Right renal pelvis (tissue), 4 donors: Measurements from ENCODE around the gene TLE6. TPM values are rescaled to one million over a fixed set of nuclear protein-coding genes. Genes with fewer than 3 reads are reported as not detected.
"Not testable (repeated sequence)": the region's sequence is repeated elsewhere in the genome, so short reads cannot be mapped to it uniquely, and the experiment has no call there.

Source experiments
- DNase-seq, 4 donors: peaks; one replicate each; pipeline ENCODE4 v3.0.0-alpha.2; 2013; ENCODE audit warnings: low read depth in 4 of 4, low spot score in 3 of 4, missing footprints in 1 of 4
- polyA plus RNA-seq, 4 donors: library from polyadenylated mRNA; unstranded; fragments of 120-200 nt; gene quantifications; one replicate each; pipeline ENCODE4 v1.2.1, GENCODE V29; 2013; ENCODE audit not compliant: insufficient read length in 4 of 4

Gene TLE6
- polyA plus RNA-seq: 10 to 100 TPM in 1 of 4 donors, 1 to 10 TPM in 3; 7.3 to 11.0 (median 8.0) TPM

DNA sequence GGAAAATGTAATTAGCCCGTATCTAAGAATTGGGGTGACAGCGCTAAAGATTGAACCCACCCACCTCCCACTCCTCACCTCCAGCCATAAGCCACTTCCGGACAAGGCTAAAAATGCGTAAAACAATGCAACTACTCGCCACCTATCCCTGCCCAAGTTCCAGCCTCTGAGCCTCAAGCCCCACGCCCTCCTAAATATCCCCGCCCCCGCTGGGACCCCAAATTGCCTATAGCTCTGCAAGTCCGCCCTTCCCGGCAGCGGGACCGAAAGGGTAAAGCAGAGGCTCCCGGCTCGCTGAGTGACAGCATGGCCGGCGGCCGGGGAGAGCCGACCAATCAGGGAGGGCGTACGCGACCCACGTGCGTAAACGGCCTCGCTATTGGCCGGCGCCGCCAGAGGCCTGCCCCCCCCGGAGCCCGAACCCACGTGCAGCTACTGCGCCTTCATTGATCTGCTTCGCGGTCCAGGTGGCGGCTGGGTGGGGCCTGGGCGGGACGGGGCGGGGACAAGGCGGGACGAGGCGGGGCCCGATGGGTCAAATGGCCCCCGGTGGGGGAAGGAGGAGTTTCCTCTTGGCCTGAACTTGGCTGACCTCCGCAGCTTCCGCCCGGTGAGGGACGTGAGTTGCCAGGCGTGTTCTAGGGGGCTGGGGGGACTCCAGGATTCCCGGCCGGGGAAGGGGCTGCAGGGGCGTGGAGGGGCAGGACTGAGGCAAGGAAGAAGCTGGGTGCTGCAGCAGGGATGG, at the start of gene TLE6:
TSS of gene TLE6 (plus strand) at position 564 of the 745 bp plus-strand sequence. CDS start 670 bp downstream, outside the sequence.
- peak; percentile 83 to 87 (median 86) for DNase-seq

DNA sequence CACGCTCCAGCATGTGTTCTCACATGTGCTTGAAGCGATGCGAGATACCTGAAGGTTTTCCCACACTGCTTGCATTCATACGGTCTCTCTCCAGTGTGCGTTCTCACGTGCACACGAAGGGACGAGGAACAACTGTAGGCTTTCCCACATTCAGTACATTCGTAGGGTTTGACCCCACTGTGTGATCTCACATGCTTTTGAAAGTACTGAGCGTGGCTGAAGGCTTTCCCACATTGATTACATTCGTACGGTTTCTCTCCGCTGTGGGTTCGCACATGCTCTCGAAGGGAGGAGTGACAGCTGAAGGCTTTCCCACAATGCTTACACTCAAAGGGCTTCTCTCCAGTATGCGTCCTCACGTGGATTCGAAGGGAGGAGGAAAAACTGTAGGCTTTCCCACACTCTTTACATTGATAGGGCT, 43.9 kb upstream of the TLE6 start:
- no peak for DNase-seq

DNA sequence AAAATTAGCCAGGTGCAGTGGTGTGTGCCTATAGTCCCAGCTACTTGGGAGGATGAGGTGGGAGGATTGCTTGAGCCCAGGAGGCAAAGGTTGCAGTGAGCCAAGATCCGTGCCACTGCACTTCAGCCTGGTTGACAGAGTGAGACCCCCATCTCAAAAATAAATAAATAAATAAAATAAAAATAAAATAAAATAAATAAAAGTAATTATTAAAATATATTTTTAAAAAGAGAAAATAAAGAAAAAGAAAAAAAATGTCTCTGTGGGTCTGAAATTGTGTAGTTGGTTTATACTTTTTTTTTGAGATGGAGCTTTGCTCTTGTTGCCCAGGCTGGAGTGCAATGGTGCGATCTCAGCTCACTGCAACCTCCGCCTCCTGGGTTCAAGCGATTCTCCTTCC, 41.5 kb upstream of the TLE6 start:
- not testable (repeated sequence) for DNase-seq

DNA sequence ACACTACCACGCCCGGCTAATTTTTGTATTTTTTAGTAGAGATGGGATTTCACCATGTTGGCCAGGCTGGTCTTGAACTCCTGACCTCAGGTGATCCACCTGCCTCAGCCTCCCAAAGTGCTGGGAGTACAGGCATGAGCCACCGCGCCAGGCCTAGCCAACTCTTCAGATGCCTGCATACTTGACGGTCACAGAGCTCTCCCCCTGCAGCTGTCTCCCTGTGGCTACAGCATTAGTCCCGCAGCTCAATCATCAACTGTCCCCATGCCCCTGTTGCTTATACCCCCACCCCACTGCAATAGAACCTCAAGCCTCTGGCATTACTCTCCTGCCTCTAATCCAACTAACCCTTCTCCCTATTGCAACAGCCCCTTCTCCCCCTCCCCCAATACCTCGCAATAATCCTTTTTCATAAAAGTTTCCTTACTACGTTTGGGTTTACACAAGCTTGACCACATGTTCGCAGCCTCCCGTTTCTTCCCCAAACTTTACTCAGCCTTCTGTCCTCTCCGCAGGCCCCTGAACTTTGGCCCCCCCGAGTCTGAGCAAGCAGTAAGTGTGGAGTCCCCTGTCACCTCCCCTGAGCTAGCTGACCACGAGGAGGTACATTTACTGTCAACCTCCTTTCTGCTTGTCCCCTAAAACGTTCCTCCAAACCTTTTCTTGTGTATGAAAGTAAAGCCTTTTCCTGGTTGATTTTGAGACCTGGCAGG, 34.3 kb upstream of the TLE6 start:
- no peak for DNase-seq

DNA sequence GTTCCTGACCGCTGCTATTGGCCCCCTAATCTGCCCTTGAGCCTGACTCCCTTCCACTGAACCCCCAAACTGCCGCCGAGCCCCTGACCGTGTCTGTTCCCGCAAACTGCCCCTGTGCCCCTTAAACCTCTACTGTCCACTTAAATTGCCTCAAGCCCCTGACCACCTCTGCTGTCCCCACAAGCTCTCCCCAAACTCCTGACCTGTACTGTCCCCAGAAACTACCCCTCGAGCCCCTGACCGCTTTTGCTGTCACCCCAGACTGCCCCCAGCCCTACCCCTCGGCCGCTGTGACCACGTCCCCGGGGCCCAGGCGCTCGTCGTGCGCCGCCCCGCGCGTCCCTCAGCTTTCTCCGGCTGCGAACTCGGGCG, 33.0 kb upstream of the TLE6 start:
- DNase-seq: no peak

DNA sequence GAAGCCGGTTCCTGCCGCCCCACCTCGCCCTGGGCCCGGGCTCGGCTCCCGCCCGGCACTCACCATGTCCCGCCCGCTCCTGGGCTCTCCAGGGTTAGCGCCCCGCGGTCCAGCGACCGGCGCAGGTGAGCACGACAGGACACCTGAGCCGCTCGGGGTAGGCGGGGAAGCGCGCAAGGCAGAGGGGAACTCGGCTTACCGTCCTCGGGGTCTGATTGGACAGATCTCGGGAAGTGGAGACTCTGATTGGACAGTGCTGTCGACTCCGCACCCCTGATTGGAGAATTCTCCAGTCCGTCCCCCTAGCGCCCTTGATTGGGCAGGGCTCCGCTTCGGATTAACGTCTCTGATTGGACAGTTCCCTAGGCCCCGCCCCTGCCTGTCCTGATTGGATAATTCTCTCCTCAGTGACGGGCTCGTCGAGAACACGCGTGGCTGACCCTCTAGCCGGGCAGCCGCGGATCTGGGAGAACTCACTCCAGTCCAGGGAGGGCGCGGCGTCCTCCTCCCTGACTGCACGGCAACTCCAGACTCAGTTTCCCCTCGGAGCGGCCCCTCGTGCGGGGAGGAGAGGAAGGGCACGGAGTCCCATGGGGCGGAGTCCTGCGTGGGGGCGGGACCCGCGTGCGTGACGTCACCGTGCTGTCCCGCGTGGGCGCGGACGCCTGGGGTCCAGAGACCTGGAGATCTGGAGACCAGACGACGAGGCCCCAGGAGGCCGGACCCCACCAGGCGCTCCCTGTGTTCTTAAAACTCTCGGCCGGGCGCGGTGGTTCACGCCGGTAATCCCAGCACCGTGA, 32.4 kb upstream of the TLE6 start, which contains the start of gene ZNF77:
TSS of gene ZNF77 (minus strand) at position 197 of the 800 bp plus-strand sequence. CDS start at position 66, 131 bp downstream.
- DNase-seq: peak; percentile 99

DNA sequence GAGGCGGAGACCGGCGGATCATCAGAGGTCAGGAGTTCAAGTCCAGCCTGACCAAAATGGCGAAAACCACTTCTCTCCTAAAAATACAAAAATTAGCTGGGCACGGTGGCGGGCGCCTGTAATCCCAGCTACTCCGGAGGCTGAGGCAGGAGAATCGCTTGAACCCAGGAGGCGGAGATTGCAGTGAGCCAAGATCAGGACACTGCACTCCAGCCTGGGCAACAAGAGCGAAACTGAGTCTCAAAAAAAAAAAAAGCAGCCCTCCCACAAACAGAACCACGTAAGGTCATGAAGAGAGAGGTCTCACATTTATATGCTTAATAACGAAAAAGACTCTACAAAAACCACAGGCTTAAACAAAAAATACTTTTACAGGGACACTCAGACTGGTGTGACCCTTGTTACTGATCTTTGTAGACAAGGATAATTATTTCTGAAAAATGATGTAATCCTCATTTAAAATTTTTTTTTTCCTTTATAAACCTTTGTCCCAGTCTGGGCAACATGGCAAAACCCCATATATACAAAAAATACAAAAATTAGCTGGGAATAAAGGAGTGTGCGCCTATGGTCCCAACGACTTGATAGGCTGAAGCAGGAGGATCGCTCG, 31.7 kb upstream of the TLE6 start:
- DNase-seq: no peak

DNA sequence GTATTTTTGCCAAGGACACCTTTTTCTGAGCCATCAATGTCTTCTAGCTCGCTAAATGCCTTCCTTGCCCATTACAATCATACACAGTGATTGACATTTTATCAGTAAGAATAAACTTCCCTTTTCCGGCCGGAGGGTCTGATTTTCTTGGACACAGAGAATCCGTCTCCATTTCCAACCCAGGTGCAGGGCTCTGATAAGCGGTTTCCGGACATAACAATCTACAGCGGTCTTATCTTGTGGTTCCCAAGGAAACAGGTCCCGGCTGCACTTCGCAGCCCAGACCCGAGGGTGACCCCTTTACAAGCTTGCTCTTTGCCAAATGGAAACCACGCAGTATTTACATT, 27.5 kb upstream of the TLE6 start:
- DNase-seq: no peak

DNA sequence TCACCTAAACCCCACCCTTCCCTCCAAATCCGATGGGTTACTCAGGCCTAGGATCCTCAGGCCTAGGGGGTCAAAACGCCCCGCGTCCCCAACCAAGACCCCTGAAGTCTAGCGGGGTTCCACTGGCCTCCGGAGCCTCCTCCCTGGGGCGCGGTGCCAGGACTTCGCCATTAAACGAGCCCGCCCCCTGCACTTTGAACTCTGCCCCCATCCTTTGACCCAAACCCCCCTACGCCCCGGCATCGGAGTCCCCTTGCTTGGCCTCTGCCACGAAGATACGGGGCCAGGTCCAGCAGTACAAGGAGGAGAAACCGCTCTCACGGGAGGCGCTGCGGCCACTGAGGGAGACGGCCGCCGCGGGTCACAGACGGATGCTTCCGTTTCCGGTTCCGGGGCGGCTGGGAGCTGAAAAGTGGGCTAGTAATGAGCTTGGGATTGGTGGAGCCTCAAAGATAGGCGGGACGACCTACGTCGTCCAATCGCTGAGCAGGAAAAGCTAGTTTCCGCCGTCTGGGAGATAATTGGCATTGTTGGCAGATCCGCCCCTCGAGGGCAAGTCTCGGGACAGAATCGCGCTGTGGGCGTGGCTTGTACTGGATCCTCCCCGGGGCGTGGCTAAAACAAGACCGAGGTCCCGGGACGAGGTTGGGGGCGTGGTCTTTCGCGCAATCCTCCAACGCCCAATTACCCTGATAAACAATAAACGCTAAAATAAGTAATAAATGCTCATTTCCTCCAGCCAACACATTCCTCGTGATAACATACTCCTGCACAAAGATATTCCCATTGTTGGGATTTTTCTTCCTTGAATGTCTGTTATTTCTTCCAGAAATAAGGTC, 26.9 kb upstream of the TLE6 start:
- peak; percentile 99 to 100 (median 99) for DNase-seq

DNA sequence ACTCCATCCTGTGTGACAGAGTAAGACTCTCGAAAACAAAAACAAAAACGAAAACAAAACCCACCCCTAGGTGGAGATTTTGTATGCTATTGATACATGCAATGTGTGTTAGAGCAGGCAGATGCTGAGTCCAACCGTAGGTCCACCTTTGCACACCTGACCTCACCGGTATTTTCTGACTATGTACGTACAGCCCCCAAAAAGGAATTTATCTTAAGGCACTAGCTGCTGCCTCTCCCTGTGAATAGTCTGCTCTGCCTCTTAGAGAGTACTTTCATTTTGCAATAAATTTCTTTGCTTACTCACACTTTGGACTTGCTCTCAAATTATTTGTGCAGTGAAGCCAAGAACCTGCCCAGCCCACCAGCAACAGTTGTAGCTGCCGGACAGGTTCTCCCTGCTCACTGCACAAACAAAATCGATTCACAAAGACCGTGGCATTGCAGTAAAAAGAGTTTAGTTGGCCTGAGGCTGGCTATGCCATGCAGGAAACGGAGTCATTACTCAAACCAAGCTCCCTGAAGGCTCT, 24.3 kb upstream of the TLE6 start:
- DNase-seq: no peak

DNA sequence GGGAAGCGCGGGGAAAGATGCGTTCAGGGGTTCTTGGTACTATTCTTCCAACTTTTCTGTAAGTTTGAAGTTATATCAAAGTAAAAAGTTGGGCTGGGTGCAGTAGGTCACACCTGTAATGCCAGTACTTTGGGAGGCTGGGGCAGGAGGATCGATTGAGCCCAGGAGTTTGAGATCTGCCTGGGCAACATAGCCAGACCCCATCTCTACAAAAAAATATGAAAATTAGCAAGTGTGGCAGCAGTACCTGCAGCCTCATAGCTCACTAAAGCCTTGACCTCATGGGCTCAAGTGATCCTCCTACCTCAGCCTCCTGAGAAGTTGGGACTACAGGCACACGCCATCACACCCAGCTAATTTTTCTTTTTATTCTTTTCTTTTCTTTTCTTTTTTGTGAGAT, 20.2 kb upstream of the TLE6 start:
- DNase-seq: no peak

DNA sequence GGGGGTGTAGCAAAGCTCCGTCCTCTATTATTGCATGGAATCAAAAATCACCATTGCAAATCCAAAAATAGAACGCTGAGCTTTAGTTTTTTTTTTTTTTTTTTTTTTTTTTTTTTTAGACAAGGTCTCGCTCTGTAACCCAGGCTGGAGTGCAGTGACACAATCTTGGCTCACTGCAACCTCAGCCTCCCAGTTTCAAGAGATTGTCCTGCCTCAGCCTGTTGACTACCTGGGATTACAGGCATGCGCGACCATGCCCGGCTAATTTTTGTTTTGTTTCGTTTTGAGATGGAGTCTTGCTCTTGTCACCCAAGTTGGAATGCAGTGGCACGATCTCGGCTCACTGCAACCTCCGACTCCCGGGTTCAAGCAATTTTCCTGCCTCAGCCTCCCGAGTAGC, 17.2 kb upstream of the TLE6 start:
- DNase-seq: no peak

DNA sequence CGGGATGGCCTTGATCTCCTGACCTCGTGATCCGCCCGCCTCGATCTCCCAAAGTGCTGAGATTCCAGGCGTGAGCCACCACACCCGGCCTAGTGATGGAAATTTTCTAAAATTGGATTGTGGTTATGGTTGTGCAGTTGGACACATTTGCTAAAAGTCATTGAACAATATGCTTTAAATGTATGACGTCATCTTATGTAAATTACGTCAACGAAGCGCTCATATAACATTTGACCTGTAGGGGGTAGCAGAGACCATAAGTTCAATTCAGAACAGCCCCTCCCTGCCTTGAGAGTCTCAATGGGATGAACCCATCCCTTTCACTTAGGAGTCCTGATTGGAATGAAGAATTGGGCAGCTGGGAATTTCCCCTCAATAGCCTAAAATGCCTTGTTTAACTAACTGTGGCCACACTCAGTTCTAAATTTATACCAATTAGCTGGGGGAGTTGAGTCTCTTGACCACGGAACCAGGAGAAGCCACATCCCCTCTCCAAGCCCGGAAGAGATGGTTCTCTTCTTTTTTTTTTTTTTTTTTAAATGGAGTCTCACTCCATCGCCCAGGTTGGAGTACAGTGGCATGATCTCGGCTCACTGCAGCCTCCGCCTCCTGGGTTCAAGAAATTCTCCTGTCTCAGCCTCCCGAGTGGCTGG, 15.2 kb upstream of the TLE6 start:
- DNase-seq: peak in 2 of 4 donors; percentile 77 to 87

DNA sequence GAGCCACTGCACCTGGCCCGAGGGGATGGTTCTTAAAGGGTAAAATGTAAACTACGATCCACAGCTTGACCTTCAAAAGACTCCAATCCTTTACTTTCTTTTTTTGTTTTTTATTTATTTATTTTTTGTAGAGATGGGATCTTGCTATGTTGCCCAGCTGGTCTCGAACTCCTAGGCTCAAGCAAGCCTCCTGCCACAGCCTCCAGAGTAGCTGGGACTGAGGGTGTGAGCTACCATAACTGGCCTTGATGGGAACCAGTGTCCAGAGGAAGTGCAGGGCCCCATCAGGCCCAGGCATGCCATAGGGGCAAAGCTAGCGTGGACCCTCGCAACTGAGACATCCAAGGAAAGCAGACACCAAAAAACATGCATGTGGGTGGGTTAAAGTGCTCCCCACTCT, 14.2 kb upstream of the TLE6 start:
- no peak for DNase-seq

DNA sequence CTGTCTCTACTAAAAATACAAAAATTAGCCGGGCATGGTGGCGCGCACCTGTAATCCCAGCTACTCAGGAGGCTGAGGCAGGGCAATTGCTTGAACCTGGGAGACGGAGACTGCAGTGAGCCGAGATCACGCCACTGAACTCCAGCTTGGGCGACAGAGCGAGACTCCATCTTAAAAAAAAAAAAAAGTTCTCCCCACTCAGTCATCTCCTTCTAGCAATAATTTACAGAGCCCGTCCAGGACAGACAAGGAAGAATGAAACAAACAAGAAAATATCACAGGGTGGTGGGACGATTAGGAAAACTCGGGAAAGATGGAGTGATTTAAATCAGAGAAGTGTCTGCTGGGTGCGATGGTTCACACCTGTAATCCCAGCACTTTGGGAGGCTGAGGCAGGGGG, 13.7 kb upstream of the TLE6 start:
- DNase-seq: not testable (repeated sequence)

DNA sequence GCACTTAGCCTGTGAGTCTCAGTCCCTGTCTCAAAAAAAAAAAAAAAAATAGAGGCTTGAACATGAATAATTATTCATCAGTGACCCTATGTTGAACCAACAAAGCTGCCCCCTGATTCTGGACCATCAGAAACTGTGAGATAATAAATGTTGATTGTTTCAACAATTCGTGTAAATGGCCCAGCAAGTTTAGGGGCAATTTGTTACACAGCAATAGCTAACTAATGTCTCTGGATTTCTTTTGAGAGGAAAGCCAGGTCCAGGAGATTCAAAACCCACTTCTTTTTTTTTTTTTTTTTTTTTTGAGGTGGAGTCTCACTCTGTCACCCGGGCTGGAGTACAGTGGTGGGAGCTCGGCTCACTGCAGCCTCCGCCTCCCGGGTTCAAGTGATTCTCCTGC, 12.5 kb upstream of the TLE6 start:
- DNase-seq: no peak

DNA sequence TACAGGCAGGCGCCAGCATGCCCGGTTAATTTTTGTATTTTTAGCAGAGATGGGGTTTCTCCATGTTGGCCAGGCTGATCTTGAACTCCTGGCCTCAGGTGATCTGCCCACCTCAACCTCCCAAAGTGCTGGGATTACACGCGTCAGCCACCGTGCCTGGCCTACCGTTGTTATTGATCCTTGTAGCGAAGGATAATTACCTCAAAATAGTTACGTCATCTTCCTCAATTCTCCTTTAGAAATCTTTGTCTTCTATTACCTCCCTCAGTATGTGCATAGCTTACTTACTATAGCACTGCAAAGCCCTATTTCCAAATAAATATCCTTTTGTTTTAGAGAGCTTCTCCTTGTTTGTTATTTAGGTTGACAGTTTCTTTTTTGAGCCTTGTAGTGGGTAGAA, 9.4 kb upstream of the TLE6 start:
- no peak for DNase-seq

DNA sequence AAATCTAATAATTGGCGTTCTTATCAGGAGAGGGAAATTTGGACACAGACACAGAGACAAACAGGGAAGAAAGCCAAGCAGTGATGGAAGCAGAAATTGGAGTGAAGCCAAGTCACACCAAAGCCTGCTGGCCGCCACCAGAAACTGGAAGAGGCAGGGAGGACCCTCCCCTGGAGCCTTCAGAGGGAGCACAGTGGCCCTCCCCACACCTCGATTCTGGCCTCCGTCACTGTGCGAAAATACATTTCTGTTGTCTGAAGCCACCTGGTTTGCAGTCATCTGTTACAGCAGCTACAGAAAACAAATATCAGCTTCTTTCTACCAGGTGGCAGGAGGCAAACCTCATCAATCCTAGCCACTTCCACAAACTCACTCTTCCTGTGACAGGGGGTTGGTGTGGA, 8.3 kb upstream of the TLE6 start:
- no peak for DNase-seq

DNA sequence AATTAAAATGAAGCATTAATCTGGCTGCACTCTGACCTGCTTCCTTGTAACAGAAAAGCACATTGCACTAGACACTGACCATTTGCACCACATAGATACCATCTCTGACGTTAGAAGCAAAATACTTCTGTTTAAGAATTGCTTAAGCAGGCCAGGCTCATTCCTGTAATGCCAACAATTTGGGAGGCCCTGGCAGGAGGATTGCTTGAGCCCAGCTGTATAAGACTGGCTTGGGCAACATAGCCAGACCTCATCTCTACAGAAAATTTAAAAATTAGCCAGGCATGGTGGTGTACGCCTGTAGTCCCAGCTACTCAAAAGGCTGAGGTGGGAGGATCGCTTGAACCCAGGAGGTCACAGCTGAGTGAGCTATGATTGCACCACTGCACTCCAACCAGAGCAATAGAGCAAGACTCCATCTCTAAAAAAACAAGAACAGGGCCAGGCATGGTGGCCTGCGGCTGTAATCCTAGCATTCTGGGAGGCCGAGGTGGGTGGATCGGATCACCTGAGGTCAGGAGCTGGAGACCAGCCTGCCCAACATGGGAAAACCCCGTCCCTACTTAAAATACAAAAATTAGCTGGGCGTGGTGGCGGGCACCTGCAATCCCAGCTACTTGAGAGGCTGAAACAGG, 7.0 kb upstream of the TLE6 start:
- DNase-seq: no peak
